ENCODE results near the gene OBSCN.

GRCh38 chr1:228284148-228284495 lies 76.3 kb downstream of the OBSCN start:
- TF ChIP-seq CTCF (IDR thresholded peaks at IDR 0.05) (no peak), REST (IDR thresholded peaks at IDR 0.05; ENCODE audit: insufficient read depth in 1 of 2, low read depth in 2 of 2, low read length in 1 of 2) (no peak)
